VCaP (cell line): Measurements from ENCODE around the gene UGT2B10.

ENCODE experiments used
- H3K27ac ChIP-seq: fragments of 450-650 bp; 2 replicates; pipeline ENCODE4 v1.5.1; 2017
- CTCF ChIP-seq: fragments of 450-650 bp; conservative IDR thresholded peaks from 2 replicates; pipeline ENCODE4 v1.5.1; 2017; ENCODE audit warnings: mild to moderate bottlenecking, moderate library complexity

The UGT2B10 gene

DNA sequence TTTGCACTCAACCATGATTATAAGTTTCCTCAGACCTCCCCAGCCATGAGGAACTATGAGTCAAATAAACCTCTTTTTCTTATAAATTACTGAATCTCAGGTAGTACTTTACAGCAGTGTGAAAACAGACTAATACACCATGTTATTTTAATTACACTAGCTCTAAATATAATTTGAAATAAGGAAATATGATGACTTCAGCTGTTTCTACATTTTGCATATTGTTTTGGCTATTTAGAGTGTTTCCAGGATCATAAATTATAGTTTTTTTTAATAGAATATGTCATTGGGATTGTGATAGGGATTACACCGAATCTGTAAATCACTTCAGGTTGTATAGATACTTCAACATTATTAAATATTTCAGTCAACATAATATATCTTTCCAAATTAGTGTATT is 43.9 kb downstream of the UGT2B10 start:
- TF ChIP-seq CTCF: no peak
- H3K27ac ChIP-seq: no peak overlapping the region

DNA sequence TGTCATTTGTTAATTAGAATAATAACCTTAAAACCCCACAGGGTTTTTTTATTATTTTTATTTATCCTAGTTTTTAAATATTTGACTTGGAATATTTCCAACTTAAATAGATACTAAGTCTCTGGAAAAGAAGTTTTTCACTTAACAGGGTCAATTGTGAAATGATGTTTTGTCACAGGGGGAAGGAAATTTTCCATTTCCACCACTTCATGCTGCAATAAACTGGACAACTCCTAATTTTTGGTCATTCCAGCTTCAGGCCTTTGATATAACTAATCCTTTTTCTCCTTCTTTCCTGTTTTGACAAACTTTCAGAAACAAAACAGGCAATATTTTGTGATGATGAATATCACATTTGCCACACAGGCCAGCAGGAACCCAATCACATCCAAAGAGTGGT is 45.3 kb downstream of the UGT2B10 start:
- TF ChIP-seq CTCF: no peak
- H3K27ac ChIP-seq: peak overlapping the region; percentile 4; the same call in 1 of the 2 replicates

DNA sequence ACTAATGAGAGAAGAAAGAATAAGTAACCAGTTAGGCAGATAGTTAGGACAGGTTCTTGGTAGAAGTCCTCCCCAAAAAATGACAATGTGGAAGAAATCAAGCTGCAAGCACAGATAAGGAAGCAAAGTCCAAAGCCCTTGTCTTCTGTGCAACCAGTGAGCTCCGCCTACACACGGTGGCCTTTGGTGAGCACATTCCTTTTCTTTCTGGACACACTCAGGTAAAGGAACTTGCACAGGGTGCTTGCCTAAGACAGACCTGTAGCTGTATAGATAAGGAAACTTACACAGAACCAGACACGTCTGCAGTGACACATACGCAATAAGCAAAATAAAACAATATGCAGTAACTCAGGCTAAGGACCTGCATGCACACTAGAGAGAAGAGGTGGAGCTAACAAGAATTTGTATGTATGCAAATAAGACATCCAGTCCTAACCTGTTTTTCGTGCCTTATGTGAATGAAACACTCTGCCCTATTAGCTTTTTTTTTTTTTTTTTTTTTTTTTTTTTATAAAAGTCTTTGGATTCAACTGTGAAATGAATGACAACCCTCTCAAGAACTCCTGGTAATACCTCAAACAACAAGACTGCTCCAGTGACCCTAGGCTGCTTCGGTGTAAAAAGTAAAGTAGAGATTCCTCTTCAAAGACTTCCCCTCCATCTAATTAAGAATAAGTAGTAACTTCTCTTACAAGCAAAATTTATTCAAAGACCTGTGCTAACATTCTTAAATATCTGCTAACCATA is 48.8 kb downstream of the UGT2B10 start:
- TF ChIP-seq CTCF: no peak
- H3K27ac ChIP-seq: peak overlapping the region; percentile 79

- peak overlapping the region; percentile 79 for H3K27ac ChIP-seq
- TF ChIP-seq CTCF: no peak
Observed at GRCh38 chr4:68865188-68865638, 49.4 kb downstream of the UGT2B10 start.

GRCh38 chr4:68865760-68866159 is 50.0 kb downstream of the UGT2B10 start:
- no peak for TF ChIP-seq CTCF
- peak overlapping the region; percentile 79 for H3K27ac ChIP-seq

- no peak for TF ChIP-seq CTCF
- no peak overlapping the region for H3K27ac ChIP-seq
Observed at GRCh38 chr4:68869274-68869773, 53.5 kb downstream of the UGT2B10 start.

DNA sequence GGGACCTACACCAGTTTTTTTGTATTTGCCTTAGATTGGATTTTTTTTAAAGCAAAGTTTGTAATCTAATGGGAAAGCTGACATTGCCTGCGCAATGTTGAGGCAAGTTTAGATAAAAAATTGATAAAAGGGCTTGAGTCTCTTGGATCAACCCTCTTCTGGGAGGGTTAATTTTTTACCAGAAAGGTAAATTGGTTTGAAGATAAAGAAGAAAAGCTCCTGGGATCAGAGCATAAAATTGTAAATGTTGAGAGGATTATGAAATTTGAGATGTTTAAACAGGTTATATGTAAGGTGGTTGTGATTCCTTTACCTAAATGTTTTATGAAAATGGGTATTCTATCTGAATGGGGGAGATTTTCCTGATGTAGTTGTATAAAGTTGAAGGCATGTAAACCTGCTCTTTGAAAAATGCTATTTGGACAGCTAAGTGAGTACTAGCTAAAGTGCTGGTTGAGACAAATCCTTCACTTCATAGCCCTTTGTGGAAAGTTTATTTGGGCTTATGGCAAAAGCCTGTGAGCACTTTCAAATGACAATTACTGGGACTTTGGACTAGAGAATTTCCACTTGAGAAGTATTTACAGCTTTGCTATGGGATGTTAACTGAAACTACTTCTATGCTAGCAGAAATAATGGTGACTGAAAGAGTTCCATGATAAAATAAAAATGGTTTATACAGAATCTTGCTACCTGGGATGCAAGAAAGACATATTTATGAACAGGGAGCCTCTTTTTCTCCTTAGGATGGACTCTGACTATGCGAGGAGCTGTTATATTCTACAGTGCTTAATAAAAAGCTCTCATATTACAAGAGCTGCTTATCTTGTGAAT is 56.2 kb downstream of the UGT2B10 start:
- H3K27ac ChIP-seq: peak overlapping the region; percentile 13; the same call in 1 of the 2 replicates
- TF ChIP-seq CTCF: no peak
